ENCODE results near the gene STARD4. TPM values are rescaled to one million over a fixed set of nuclear protein-coding genes. Genes with fewer than 3 reads are reported as not detected.
A peak's percentile ranks its signal among the peaks of the same experiment; 100 is the strongest.

STARD4 gene
- total and polyA plus RNA-seq, 3 donors from 2014 or later: 8.0 to 18.0 (median 13.5) TPM

- Histone ChIP-seq H3K36me3 (ENCODE audit: low read depth, missing control alignments) (no peaks in the 10 kb centered on the region), H3K27ac (no peak overlapping the region), H3K9me3 (no peaks in the 10 kb centered on the region), H3K4me1 (no peaks in the 10 kb centered on the region), H3K27me3 (no peaks in the 10 kb centered on the region), H3K4me3 (no peak overlapping the region)
- TF ChIP-seq POLR2A (IDR thresholded peaks at IDR 0.05) (no peak), CTCF (IDR thresholded peaks at IDR 0.05) (no peak)
- intact Hi-C loops (cut with DNase I; ENCODE audit: low total_unique reads): no loop called here
- 85 to 97% methylated on average over 4 of the region's 4 CpGs for WGBS, 2 donors
- DNase-seq: no peak
These were observed 5.1 kb downstream of the STARD4 start for GRCh38 chr5:111507276-111507675.

- Histone ChIP-seq H3K27ac (peak overlapping the region in 1 of 2 donors; percentile 31), H3K4me3 (no peak overlapping the region), H3K9me3 (no peaks in the 10 kb centered on the region), H3K4me1 (no peaks in the 10 kb centered on the region), H3K36me3 (ENCODE audit: low read depth, missing control alignments) (no peaks in the 10 kb centered on the region), H3K27me3 (no peaks in the 10 kb centered on the region)
- intact Hi-C loops (cut with DNase I; ENCODE audit: low total_unique reads): no loop called here
- TF ChIP-seq CTCF (IDR thresholded peaks at IDR 0.05): no peak
- TF ChIP-seq POLR2A (IDR thresholded peaks at IDR 0.05): no peak
- WGBS, 2 donors: 51 to 63% methylated on average over 1 of the region's 1 CpG
- no peak for DNase-seq
These were observed 7.2 kb downstream of the STARD4 start for GRCh38 chr5:111505096-111505495.

GRCh38 chr5:111502956-111503355 lies 9.4 kb downstream of the STARD4 start:
- Histone ChIP-seq H3K27me3 (no peaks in the 10 kb centered on the region), H3K4me3 (no peak overlapping the region), H3K36me3 (ENCODE audit: low read depth, missing control alignments) (no peaks in the 10 kb centered on the region), H3K9me3 (no peaks in the 10 kb centered on the region), H3K4me1 (no peaks in the 10 kb centered on the region), H3K27ac (no peak overlapping the region)
- intact Hi-C loops (cut with DNase I; ENCODE audit: low total_unique reads): no loop called here
- no peak for DNase-seq
- TF ChIP-seq CTCF (IDR thresholded peaks at IDR 0.05): no peak
- TF ChIP-seq POLR2A (IDR thresholded peaks at IDR 0.05): no peak

- Histone ChIP-seq H3K36me3 (ENCODE audit: low read depth, missing control alignments) (no peaks in the 10 kb centered on the region), H3K4me3 (no peak overlapping the region), H3K4me1 (no peaks in the 10 kb centered on the region), H3K27me3 (no peaks in the 10 kb centered on the region), H3K9me3 (no peaks in the 10 kb centered on the region), H3K27ac (no peak overlapping the region)
- intact Hi-C loops (cut with DNase I; ENCODE audit: low total_unique reads): no loop called here
- 56 to 69% methylated on average over 1 of the region's 1 CpG for WGBS, 2 donors
- no peak for DNase-seq
- TF ChIP-seq CTCF (IDR thresholded peaks at IDR 0.05): no peak
- TF ChIP-seq POLR2A (IDR thresholded peaks at IDR 0.05): no peak
These were observed 14.0 kb downstream of the STARD4 start for GRCh38 chr5:111498346-111498745.

- H3K9me3 ChIP-seq: no peaks in the 10 kb centered on the region
- TF ChIP-seq CTCF (IDR thresholded peaks at IDR 0.05) (no peak), POLR2A (IDR thresholded peaks at IDR 0.05) (no peak)
- WGBS, 2 donors: 87 to 90% methylated on average over 1 of the region's 1 CpG
These were observed 17.2 kb downstream of the STARD4 start for GRCh38 chr5:111495159-111495558.

More at GRCh38 chr5:111495159-111495558, 17.2 kb downstream of the STARD4 start:
- Histone ChIP-seq H3K4me1 (no peaks in the 10 kb centered on the region), H3K27me3 (no peaks in the 10 kb centered on the region), H3K4me3 (no peak overlapping the region), H3K36me3 (ENCODE audit: low read depth, missing control alignments) (no peaks in the 10 kb centered on the region), H3K27ac (no peak overlapping the region)
- DNase-seq: no peak
- intact Hi-C loops (cut with DNase I; ENCODE audit: low total_unique reads): no loop called here

Data from testis (tissue), 3 donors.